Hindlimb muscle (tissue), 1 donor: ENCODE measurements around the gene TOX4. TPM values are rescaled to one million over a fixed set of nuclear protein-coding genes. Genes with fewer than 3 reads are reported as not detected.
"Not testable (repeated sequence)": the region's sequence is repeated elsewhere in the genome, so short reads cannot be mapped to it uniquely, and the experiment has no call there.

ENCODE experiments used
- DNase-seq: peaks from one replicate; pipeline ENCODE4 v3.0.0-alpha.2; 2013
- polyA plus RNA-seq: library from polyadenylated mRNA; unstranded; fragments of 120-200 nt; gene quantifications from one replicate; pipeline ENCODE4 v1.2.1, GENCODE V29; 2013; ENCODE audit not compliant: insufficient read length

Gene TOX4
- 47.0 TPM for polyA plus RNA-seq

GRCh38 chr14:21476925-21477681, at the start of gene TOX4, which contains the start of gene RAB2B:
TSS of gene TOX4 (plus strand) at chr14:21477195. CDS start at chr14:21477279, 84 bp downstream.
TSS of gene RAB2B (minus strand) at chr14:21476959. CDS start at chr14:21476872, 87 bp downstream.
- peak; percentile 99 for DNase-seq

- no peak for DNase-seq
Observed at GRCh38 chr14:21428930-21429329, 48.1 kb upstream of the TOX4 start.

GRCh38 chr14:21431126-21431525, 45.9 kb upstream of the TOX4 start:
- no peak for DNase-seq

GRCh38 chr14:21436567-21437062, 40.4 kb upstream of the TOX4 start:
- DNase-seq: no peak

- peak; percentile 99 for DNase-seq
Observed at GRCh38 chr14:21437063-21437901, 39.7 kb upstream of the TOX4 start.

GRCh38 chr14:21440859-21441258, 36.1 kb upstream of the TOX4 start:
- DNase-seq: no peak

GRCh38 chr14:21442657-21443056, 34.3 kb upstream of the TOX4 start:
- not testable (repeated sequence) for DNase-seq

- DNase-seq: no peak
Observed at GRCh38 chr14:21449899-21450216, 27.1 kb upstream of the TOX4 start.

- DNase-seq: no peak
Observed at GRCh38 chr14:21454843-21455544, 22.0 kb upstream of the TOX4 start.

- DNase-seq: no peak
Observed at GRCh38 chr14:21455592-21455911, 21.4 kb upstream of the TOX4 start.

GRCh38 chr14:21455912-21456667, 20.9 kb upstream of the TOX4 start, which contains the start of gene CHD8:
TSS of gene CHD8 (minus strand) at chr14:21456123. CDS start at chr14:21431643, 24,480 bp downstream.
- peak; percentile 99 for DNase-seq

- DNase-seq: no peak
Observed at GRCh38 chr14:21467616-21468015, 9.4 kb upstream of the TOX4 start.

- DNase-seq: no peak
Observed at GRCh38 chr14:21475767-21476522, 1.1 kb upstream of the TOX4 start.

GRCh38 chr14:21476523-21476924, 471 bp upstream of the TOX4 start:
- DNase-seq: no peak

- DNase-seq: no peak
Observed at GRCh38 chr14:21486640-21487087, 9.7 kb downstream of the TOX4 start.

GRCh38 chr14:21494902-21495762, 18.1 kb downstream of the TOX4 start:
- DNase-seq: no peak

GRCh38 chr14:21496453-21496852, 19.5 kb downstream of the TOX4 start:
- no peak for DNase-seq

- DNase-seq: peak; percentile 23
Observed at GRCh38 chr14:21498540-21499526, 21.8 kb downstream of the TOX4 start.

- no peak for DNase-seq
Observed at GRCh38 chr14:21501568-21501967, 24.6 kb downstream of the TOX4 start.
